Endothelial cell of umbilical vein (primary cell): ENCODE results near the gene CLEC20A. TPM values are rescaled to one million over a fixed set of nuclear protein-coding genes. Genes with fewer than 3 reads are reported as not detected.

Source experiments
- BruUV-seq: library from RNA; stranded (reverse); fragments of 400-500 nt; replicated peaks from 2 replicates; lab custom pipeline; 2021; lab: Mats Ljungman, UMichigan
- CTCF ChIA-PET: fragments of 300-600, 350-600 bp; sonication (Branson Sonifier 250); formaldehyde crosslinking; loops from one replicate; lab custom pipeline; 2021; ENCODE audit warnings: antibody characterized with exemption, inconsistent platforms; lab: Charles Lee
- POLR2A ChIA-PET: fragments of 300-600, 350-600 bp; sonication (Branson Sonifier 250); formaldehyde crosslinking; loops from one replicate; lab custom pipeline; 2021; ENCODE audit warnings: antibody characterized with exemption, inconsistent platforms; lab: Charles Lee
- DNase-seq: peaks from one replicate; pipeline ENCODE4 v3.0.0-alpha.2; 2011; ENCODE audit warnings: low read depth, low spot score
- FAIRE-seq: peaks from 2 replicates; lab custom pipeline; 2011; peaks lifted over from hg19 to GRCh38; lab: Jason Lieb, UNC
- H2AFZ ChIP-seq: 2 replicates; pipeline ENCODE4 v1.6.0; 2012; ENCODE audit warnings: low read depth, low read length, control low read depth, inconsistent platforms
- H3K27ac ChIP-seq: 2 replicates; pipeline ENCODE4 v1.5.1; 2011; ENCODE audit warnings: low read depth, mild to moderate bottlenecking, control low read depth, low read length, moderate library complexity; ENCODE audit not compliant: insufficient read depth
- H3K27me3 ChIP-seq, 2 experiments: 2 replicates each; pipeline versions ENCODE4 v1.6.0 to v1.6.1; 2011; ENCODE audit warnings: low read length in 2 of 2, mixed read lengths in 1 of 2; ENCODE audit not compliant: control insufficient read depth in 2 of 2, insufficient read depth in 2 of 2
- H3K36me3 ChIP-seq, 2 experiments: 2 replicates in 1 of 2; 3 replicates in 1 of 2; pipeline ENCODE4 v1.5.1; 2011; ENCODE audit warnings: low read length in 2 of 2, mild to moderate bottlenecking in 1 of 2, moderate library complexity in 1 of 2; ENCODE audit not compliant: control insufficient read depth in 2 of 2, insufficient read depth in 2 of 2; ENCODE audit errors: extremely low read depth in 1 of 2
- H3K4me1 ChIP-seq: 3 replicates; pipeline ENCODE4 v1.5.1; 2011; ENCODE audit warnings: mild to moderate bottlenecking, low read length; ENCODE audit not compliant: control insufficient read depth, insufficient read depth; ENCODE audit errors: extremely low read depth
- H3K4me2 ChIP-seq: 2 replicates; pipeline ENCODE4 v1.6.1; 2011; ENCODE audit warnings: low read length, control low read depth, mixed read lengths; ENCODE audit not compliant: insufficient read depth
- H3K4me3 ChIP-seq, 3 experiments: fragments of 200-600 bp in 1 of 3; sonication (generic), shearing (Covaris generic) in 1 of 3; replicated peaks in 1 of 3; 2 replicates each; pipeline ENCODE4 v1.5.1; 2011 to 2016; ENCODE audit warnings: control low read depth in 3 of 3, low read length in 3 of 3, mild to moderate bottlenecking in 2 of 3, inconsistent platforms in 1 of 3, low read depth in 1 of 3, moderate library complexity in 1 of 3; ENCODE audit not compliant: insufficient read depth in 1 of 3
- H3K79me2 ChIP-seq: 2 replicates; pipeline ENCODE4 v1.6.0; 2012; ENCODE audit warnings: low read length, inconsistent platforms; ENCODE audit not compliant: control insufficient read depth, insufficient read depth
- H3K9ac ChIP-seq: replicated peaks from 2 replicates; pipeline ENCODE3; 2011; ENCODE audit warnings: low read length, control low read depth; ENCODE audit not compliant: insufficient read depth; ENCODE audit errors: extremely low read depth
- H3K9me1 ChIP-seq: replicated peaks from 3 replicates; pipeline ENCODE4 v1.6.0; 2011; ENCODE audit warnings: mild to moderate bottlenecking, low read length; ENCODE audit not compliant: control insufficient read depth, insufficient read depth; ENCODE audit errors: extremely low read depth
- H3K9me3 ChIP-seq: replicated peaks from 2 replicates; pipeline ENCODE4 v1.5.1; 2012; ENCODE audit warnings: low read length, inconsistent platforms; ENCODE audit not compliant: control insufficient read depth, insufficient read depth
- H4K20me1 ChIP-seq: replicated peaks from 2 replicates; pipeline ENCODE3; 2011; ENCODE audit warnings: mild to moderate bottlenecking, low read length; ENCODE audit not compliant: control insufficient read depth, insufficient read depth; ENCODE audit errors: extremely low read depth
- EZH2 ChIP-seq: IDR thresholded peaks from 2 replicates; pipeline ENCODE4 v1.6.1; 2012; ENCODE audit warnings: borderline replicate concordance, low read depth, mild to moderate bottlenecking, moderate library complexity, low read length, inconsistent platforms; ENCODE audit not compliant: severe bottlenecking
- GATA2 ChIP-seq: IDR thresholded peaks from 2 replicates; pipeline ENCODE4 v1.7.0; 2011; ENCODE audit warnings: low read depth, mild to moderate bottlenecking, moderate library complexity, mixed read lengths, low read length; ENCODE audit not compliant: insufficient read length, insufficient read depth
- JUN ChIP-seq: IDR thresholded peaks from 2 replicates; pipeline ENCODE4 v1.6.1; 2011; ENCODE audit warnings: borderline replicate concordance, low read depth; ENCODE audit not compliant: insufficient read length, insufficient read depth
- MAX ChIP-seq: IDR thresholded peaks from 2 replicates; pipeline ENCODE4 v1.6.1; 2011; ENCODE audit not compliant: insufficient read depth, insufficient read length
- MYC ChIP-seq: IDR thresholded peaks from one replicate; pipeline ENCODE4 v1.6.1; 2011; ENCODE audit warnings: mild to moderate bottlenecking, low read depth, low read length
- POLR2A ChIP-seq: IDR thresholded peaks from 2 replicates; pipeline ENCODE4 v1.6.1; 2012; ENCODE audit warnings: low read depth, mild to moderate bottlenecking, control low read depth, low read length
- POLR2AphosphoS5 ChIP-seq: IDR thresholded peaks from 2 replicates; pipeline ENCODE4 v1.6.1; 2012; ENCODE audit warnings: low read depth, mild to moderate bottlenecking, control low read depth, low read length, moderate library complexity; ENCODE audit not compliant: insufficient read depth
- dilution Hi-C: fragments of 300-500 bp; cut with MboI; formaldehyde crosslinking; loops from one replicate; pipeline ENCODE4 v1.15.0; 2019; ENCODE audit warnings: low sequenced_read_pairs; ENCODE audit not compliant: extremely low pct_ligation_motif_present
- intact Hi-C: fragments of 100-400 bp; cut with micrococcal nuclease; formaldehyde crosslinking; loops from one replicate; pipeline ENCODE4 v1.10.0; 2022
- polyA plus RNA-seq, 4 experiments: library from polyadenylated mRNA; depleted of rRNA in 3 of 4; stranded (reverse) in 3 of 4; unstranded in 1 of 4; fragments of >200 nt; gene quantifications; 2 replicates each; pipeline versions ENCODE4 v1.2.1 to v1.2.3, GENCODE V29; 2011 to 2012; ENCODE audit warnings: missing spikeins in 1 of 4
- total RNA-seq: library from RNA; stranded (reverse); gene quantifications from 2 replicates; pipeline ENCODE4 v1.2.3, GENCODE V29; 2021
- TF ChIP-seq, protein P1 (sequence below), 2 donors: IDR thresholded peaks; 1 replicate in 1 of 2; 2 replicates in 1 of 2; pipeline ENCODE4 v1.5.1; 2011; ENCODE audit warnings: low read length in 2 of 2, mild to moderate bottlenecking in 2 of 2, moderate library complexity in 2 of 2, control low read depth in 1 of 2, inconsistent platforms in 1 of 2, low read depth in 1 of 2; ENCODE audit not compliant: insufficient read depth in 1 of 2; ENCODE audit errors: extremely low read depth in 1 of 2

The CLEC20A gene
- total and polyA plus RNA-seq, 2 donors (not counting 3 experiments of a cell fraction or from before 2014, with no cell fraction given): not detected

DNA sequence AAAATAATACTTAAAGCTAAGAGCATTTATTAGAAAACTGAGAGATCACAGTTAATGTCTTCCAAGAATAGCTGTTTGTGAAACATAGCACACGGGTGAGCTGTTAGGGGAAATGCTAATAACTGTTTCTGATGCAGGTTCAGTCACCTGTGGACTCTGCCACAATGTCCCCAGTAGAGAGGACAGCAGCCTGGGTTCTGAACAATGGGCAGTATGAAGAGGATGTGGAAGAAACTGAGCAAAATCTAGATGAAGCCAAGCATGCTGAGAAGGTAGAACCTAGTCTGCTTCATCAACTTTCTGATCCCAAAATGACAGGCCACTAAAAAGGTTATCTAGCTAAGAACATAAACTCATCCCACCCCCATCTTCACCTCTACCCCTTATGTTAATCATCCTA is 32.6 kb downstream of the CLEC20A start:
- dilution Hi-C loops (no loop called here), intact Hi-C loops (no loop called here)
- CTCF ChIA-PET: interaction anchor here (0.8 to 1.9 kb wide), 5 partner anchors 12 to 154 kb away, joined by 3 to 7 read pairs (median 6); no protein-coding TSS in a partner anchor
- Histone ChIP-seq H3K4me3 (no peak overlapping the region), H3K27me3 (no peaks in the 10 kb centered on the region), H3K36me3 (peaks cover 0 to 7% of the 10 kb centered on the region in 2 experiments), H3K9ac (no peak overlapping the region), H3K9me3 (no peaks in the 10 kb centered on the region), H3K4me1 (no peaks in the 10 kb centered on the region), H3K4me2 (no peak overlapping the region), H3K79me2 (no peaks in the 10 kb centered on the region), H3K9me1 (no peaks in the 10 kb centered on the region), H4K20me1 (no peaks in the 10 kb centered on the region), H3K27ac (no peak overlapping the region), H2AFZ (no peak overlapping the region)
- TF ChIP-seq POLR2A (no peak), MYC (no peak), EZH2 (no peak), JUN (no peak), GATA2 (no peak), MAX (no peak), POLR2AphosphoS5 (no peak)
- TF ChIP-seq, protein P1, sequence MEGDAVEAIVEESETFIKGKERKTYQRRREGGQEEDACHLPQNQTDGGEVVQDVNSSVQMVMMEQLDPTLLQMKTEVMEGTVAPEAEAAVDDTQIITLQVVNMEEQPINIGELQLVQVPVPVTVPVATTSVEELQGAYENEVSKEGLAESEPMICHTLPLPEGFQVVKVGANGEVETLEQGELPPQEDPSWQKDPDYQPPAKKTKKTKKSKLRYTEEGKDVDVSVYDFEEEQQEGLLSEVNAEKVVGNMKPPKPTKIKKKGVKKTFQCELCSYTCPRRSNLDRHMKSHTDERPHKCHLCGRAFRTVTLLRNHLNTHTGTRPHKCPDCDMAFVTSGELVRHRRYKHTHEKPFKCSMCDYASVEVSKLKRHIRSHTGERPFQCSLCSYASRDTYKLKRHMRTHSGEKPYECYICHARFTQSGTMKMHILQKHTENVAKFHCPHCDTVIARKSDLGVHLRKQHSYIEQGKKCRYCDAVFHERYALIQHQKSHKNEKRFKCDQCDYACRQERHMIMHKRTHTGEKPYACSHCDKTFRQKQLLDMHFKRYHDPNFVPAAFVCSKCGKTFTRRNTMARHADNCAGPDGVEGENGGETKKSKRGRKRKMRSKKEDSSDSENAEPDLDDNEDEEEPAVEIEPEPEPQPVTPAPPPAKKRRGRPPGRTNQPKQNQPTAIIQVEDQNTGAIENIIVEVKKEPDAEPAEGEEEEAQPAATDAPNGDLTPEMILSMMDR (IDR thresholded peaks at IDR 0.05; ENCODE audit: extremely low read depth in 1 of 2, insufficient read depth in 1 of 2, low read depth in 1 of 2, low read length in 2 of 2): no peak
- POLR2A ChIA-PET: no interaction called here
- DNase-seq (no peak), FAIRE-seq (no peak)
- no TSS peak for BruUV-seq
